ENCODE measurements around the gene HOMER2.

HOMER2 gene

DNA sequence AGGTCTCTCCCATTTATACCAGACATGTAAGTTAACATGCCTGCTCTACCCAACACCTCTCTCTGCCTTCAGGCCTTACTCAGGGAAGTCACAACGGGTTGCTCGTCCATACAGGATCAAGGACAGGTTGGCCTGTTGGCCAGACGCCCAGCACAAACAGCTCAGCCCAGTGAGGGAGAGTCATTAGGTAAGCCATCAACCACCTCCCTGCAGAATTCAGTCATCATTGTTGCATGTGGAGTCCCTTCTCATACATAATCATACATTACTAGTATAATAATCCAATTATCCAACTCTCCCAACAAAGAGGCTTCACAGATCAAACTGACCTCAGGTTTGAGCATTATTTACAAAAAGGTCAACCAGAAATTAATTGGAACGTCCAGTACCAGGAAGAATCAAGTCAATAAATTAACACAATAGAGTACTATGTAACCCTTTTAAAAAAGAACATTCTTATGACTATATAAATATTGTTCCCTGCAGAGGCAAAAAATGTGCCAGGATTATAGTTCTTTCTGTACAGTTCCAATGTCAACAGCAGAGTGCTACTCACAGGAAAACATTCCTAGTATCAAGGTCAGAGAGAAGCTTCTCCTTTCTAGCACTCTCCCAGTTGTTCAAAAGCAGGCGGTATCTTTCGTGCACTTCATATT, 33.2 kb downstream of the HOMER2 start:
- no peak overlapping the region for H3K4me3 ChIP-seq (ENCODE audit: low read length)
- peak; percentile 92 for DNase-seq (ENCODE audit: low read depth)
- TF ChIP-seq, protein P1, sequence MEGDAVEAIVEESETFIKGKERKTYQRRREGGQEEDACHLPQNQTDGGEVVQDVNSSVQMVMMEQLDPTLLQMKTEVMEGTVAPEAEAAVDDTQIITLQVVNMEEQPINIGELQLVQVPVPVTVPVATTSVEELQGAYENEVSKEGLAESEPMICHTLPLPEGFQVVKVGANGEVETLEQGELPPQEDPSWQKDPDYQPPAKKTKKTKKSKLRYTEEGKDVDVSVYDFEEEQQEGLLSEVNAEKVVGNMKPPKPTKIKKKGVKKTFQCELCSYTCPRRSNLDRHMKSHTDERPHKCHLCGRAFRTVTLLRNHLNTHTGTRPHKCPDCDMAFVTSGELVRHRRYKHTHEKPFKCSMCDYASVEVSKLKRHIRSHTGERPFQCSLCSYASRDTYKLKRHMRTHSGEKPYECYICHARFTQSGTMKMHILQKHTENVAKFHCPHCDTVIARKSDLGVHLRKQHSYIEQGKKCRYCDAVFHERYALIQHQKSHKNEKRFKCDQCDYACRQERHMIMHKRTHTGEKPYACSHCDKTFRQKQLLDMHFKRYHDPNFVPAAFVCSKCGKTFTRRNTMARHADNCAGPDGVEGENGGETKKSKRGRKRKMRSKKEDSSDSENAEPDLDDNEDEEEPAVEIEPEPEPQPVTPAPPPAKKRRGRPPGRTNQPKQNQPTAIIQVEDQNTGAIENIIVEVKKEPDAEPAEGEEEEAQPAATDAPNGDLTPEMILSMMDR (conservative IDR thresholded peaks at IDR 0.05; ENCODE audit: low read depth, low read length): no peak

DNA sequence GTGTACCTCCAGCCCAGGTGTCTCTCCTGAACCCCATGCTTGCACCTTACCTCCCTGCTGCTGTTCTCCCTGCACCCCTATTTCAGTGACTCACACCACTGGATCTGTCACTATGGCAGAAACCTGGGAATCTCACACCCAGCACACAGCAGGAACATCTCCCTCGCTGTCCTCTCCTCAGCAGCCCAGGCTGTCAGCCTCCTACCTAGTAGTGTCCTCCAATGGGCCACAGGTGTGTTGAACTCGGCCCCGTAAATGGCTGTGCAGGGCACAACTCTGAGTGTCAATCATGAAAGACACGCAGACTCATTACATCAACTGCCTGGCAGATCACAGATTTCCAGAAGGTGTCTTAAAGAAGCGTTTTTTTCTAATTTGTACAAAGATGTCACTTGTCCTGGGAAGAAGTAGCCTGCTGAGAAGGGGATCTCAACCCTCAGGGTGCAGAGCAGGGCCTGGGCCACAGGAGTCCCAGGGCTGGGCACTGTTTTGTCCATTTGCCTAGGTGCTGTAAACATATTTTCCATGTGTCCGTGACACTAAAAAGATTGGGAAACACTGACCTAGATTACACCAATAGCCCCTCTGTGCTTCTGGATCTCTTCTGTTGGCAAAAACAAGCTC, 33.8 kb downstream of the HOMER2 start:
- TF ChIP-seq, protein P1 (conservative IDR thresholded peaks at IDR 0.05; ENCODE audit: low read depth, low read length): no peak
- no peak for DNase-seq (ENCODE audit: low read depth)
- no peak overlapping the region for H3K4me3 ChIP-seq (ENCODE audit: low read length)

DNA sequence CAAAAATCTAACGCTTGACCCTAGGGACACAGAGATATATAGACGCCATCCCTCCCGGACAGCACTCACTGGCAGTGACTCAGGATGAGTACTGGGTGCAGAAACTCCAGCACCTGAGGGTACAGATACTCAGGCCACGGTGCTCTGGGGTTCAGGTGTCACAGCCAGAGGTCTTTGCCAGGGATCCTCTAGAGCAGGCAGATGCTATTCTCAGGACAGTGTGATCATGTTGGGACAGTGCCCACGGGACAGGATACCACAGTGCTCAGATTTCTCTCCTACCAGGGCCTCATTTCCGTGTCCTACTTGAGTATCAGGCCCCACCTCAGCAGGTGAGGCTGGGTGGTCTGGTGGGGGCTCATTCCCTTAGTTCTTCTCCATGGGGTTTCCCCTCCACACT, 34.4 kb downstream of the HOMER2 start:
- H3K4me3 ChIP-seq (ENCODE audit: low read length): no peak overlapping the region
- TF ChIP-seq, protein P1 (conservative IDR thresholded peaks at IDR 0.05; ENCODE audit: low read depth, low read length): no peak
- DNase-seq (ENCODE audit: low read depth): no peak

DNA sequence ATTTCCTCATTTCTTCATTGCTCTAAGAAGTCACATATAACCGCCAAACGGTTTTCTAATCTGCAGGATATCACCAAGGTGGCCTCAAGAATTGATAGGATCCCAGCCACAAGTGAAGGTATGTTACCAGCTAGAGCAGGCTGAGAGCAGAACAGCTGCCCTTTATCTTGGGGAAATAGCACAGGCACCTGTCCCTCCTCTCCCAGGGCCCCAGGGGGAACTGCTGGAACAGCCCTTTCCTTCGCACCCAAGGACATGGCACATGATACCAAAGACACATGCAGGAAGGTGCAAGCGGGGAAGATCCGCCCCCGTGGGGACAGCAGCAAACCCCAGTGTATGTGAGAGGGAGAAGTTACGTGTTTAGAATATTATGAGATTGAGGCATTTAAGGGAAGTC, 35.3 kb downstream of the HOMER2 start:
- H3K4me3 ChIP-seq (ENCODE audit: low read length): no peak overlapping the region
- TF ChIP-seq, protein P1 (conservative IDR thresholded peaks at IDR 0.05; ENCODE audit: low read depth, low read length): no peak
- DNase-seq (ENCODE audit: low read depth): no peak

DNA sequence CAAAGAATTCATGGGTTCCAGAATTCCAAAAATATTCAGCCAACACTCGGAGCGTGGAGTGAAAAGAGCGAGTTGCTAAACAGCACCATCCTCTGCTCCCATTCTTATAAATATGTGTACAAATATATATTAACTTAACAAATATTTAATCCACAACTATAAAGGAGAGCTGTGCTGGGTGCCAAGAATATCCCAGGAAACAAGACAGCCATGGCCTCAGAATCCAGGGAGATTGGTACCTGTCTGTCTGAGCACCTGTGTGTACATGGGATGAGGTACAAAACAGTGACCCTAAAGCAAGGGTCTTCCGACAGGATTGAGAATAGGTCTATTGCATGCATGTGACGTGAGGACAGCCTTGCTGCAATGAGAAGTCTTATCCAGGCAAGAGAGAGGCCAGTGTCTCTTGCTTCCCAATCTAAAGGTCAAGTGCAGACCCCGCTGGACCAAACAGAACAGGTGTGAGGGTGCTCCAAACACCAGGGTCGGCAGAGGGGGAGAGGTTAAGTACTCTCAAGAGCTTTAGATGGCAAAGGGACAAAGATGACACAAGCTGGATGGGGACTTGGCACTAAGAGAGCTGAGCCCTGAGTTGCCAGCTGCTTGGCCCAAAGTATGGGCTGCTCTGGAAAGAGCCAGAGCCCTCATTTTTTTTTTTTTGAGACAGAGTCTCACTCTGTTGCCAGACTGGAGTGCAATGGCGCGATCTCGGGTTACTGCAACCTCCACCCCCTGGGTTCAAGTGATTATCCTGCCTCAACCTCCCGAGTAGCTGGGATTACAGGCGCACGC, 36.2 kb downstream of the HOMER2 start:
- H3K4me3 ChIP-seq (ENCODE audit: low read length): no peak overlapping the region
- no peak for DNase-seq (ENCODE audit: low read depth)
- TF ChIP-seq, protein P1 (conservative IDR thresholded peaks at IDR 0.05; ENCODE audit: low read depth, low read length): no peak

DNA sequence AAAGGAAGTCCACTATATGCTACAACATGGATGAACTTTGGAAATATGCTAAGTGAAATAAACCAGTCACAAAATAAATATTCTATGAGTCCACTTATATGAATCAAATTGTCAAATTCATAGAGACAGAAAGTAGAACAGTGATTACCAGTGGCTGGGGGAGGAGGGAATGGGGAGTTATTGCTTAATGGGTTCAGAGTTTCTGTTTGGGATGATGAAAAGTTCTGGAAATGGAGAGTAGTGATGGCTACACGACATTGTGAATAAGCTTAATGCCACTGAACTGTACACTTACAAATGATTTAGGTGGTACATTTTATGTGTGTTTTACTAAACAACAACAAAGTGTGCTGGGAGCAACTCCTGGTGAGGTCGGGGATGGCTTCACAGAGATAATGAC, 38.1 kb downstream of the HOMER2 start:
- TF ChIP-seq, protein P1 (conservative IDR thresholded peaks at IDR 0.05; ENCODE audit: low read depth, low read length): no peak
- DNase-seq (ENCODE audit: low read depth): no peak
- H3K4me3 ChIP-seq (ENCODE audit: low read length): no peak overlapping the region

Measured in retinal pigment epithelial cell (primary cell).